Vagina (tissue), 2 donors: ENCODE data around the gene UBE2E2. TPM values are rescaled to one million over a fixed set of nuclear protein-coding genes. Genes with fewer than 3 reads are reported as not detected.

ENCODE experiments used
- DNase-seq, 2 donors: peaks; one replicate each; pipeline ENCODE4 v3.0.0-alpha.2; 2017; ENCODE audit errors: extremely low spot score in 2 of 2
- H3K27ac ChIP-seq: fragments of 200-600 bp; sonication (generic); one replicate; pipeline ENCODE4 v1.5.1; 2019
- H3K27me3 ChIP-seq: fragments of 200-600 bp; sonication (generic); one replicate; pipeline ENCODE4 v1.5.1; 2019
- H3K36me3 ChIP-seq, 2 donors: fragments of 200-600 bp; sonication (generic); one replicate each; pipeline ENCODE4 v1.5.1; 2017 to 2019
- H3K4me1 ChIP-seq: fragments of 200-600 bp; sonication (generic); one replicate; pipeline ENCODE4 v1.5.1; 2019
- H3K4me3 ChIP-seq, 2 donors: fragments of 200-600 bp; sonication (generic); 1 replicate in 1 of 2; 2 replicates in 1 of 2; pipeline ENCODE4 v1.5.1; 2016 to 2019
- H3K9me3 ChIP-seq: fragments of 200-600 bp; sonication (generic); one replicate; pipeline ENCODE4 v1.5.1; 2019
- CTCF ChIP-seq, 3 experiments: fragments of 450-650 bp in 2 of 3; fragments of 200-600 bp in 1 of 3; sonication (generic) in 1 of 3; IDR thresholded peaks; one replicate each; pipeline ENCODE4 v1.5.1; 2017 to 2019; ENCODE audit warnings: antibody characterized with exemption in 3 of 3, mild to moderate bottlenecking in 2 of 3, moderate library complexity in 2 of 3
- POLR2A ChIP-seq, 2 donors: fragments of 450-650 bp; IDR thresholded peaks; one replicate each; pipeline ENCODE4 v1.6.1; 2017; ENCODE audit warnings: antibody characterized with exemption in 2 of 2, mild to moderate bottlenecking in 2 of 2, moderate library complexity in 2 of 2
- POLR2AphosphoS5 ChIP-seq, 2 donors: sonication (generic); formaldehyde crosslinking; IDR thresholded peaks; one replicate each; pipeline ENCODE4 v1.9.0; 2017; ENCODE audit warnings: antibody characterized with exemption in 2 of 2, mild to moderate bottlenecking in 2 of 2, low read depth in 1 of 2; ENCODE audit not compliant: insufficient read depth in 1 of 2
- intact Hi-C: fragments of 100-400 bp; cut with DNase I; formaldehyde crosslinking; loops from one replicate; pipeline ENCODE4 v1.15.1; 2023
- total RNA-seq: library from RNA; depleted of rRNA; stranded (reverse); fragments of >200 nt; gene quantifications from one replicate; pipeline ENCODE4 v1.2.3, GENCODE V29; 2016

The UBE2E2 gene
- total RNA-seq, 1 donor from 2014 or later, result 31.2 TPM

GRCh38 chr3:23402728-23403492, 199.8 kb downstream of the UBE2E2 start:
- TF ChIP-seq POLR2AphosphoS5 (IDR thresholded peaks at IDR 0.05; ENCODE audit: insufficient read depth in 1 of 2, low read depth in 1 of 2), result no peak
- TF ChIP-seq POLR2A (IDR thresholded peaks at IDR 0.05), result no peak
- no peak for TF ChIP-seq CTCF (IDR thresholded peaks at IDR 0.05)

GRCh38 chr3:23404246-23404645, 201.1 kb downstream of the UBE2E2 start:
- Histone ChIP-seq H3K4me1 (peaks cover 15% of the 10 kb centered on the region), H3K9me3 (no peaks in the 10 kb centered on the region), H3K27me3 (no peaks in the 10 kb centered on the region), H3K27ac (no peak overlapping the region), H3K4me3 (no peak overlapping the region), H3K36me3 (no peaks in the 10 kb centered on the region)
- intact Hi-C loops, result no loop called here
- DNase-seq, result no peak
- TF ChIP-seq CTCF (IDR thresholded peaks at IDR 0.05), result no peak
- no peak for TF ChIP-seq POLR2AphosphoS5 (IDR thresholded peaks at IDR 0.05; ENCODE audit: insufficient read depth in 1 of 2, low read depth in 1 of 2)

More at GRCh38 chr3:23402728-23403492, 199.8 kb downstream of the UBE2E2 start:
- Histone ChIP-seq H3K4me3 (no peak overlapping the region), H3K27ac (no peak overlapping the region), H3K9me3 (no peaks in the 10 kb centered on the region), H3K27me3 (no peaks in the 10 kb centered on the region), H3K36me3 (no peaks in the 10 kb centered on the region), H3K4me1 (peaks cover 15% of the 10 kb centered on the region)
- no peak for DNase-seq
- intact Hi-C loops, result no loop called here

DNA sequence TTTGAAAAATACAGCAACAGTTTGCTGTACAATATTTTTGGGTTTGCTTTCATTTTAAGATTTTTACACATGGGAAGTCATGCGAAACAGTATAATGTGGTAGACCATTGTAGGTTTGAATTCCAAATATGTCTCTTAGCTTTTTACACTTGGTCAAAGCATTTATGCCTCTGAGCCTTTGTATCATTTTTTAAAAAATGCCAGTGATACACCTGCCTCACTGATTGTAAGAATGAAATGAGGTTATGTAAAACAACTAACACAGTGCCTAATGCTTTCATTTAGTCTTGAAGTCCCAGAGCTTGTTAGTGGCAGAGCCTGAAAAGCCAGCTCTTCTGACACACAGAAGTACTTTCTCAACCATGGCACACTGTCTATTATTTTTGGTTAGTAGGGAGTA, 202.0 kb downstream of the UBE2E2 start:
- Histone ChIP-seq H3K9me3 (no peaks in the 10 kb centered on the region), H3K4me1 (peaks cover 15% of the 10 kb centered on the region), H3K27ac (no peak overlapping the region), H3K36me3 (no peaks in the 10 kb centered on the region), H3K27me3 (no peaks in the 10 kb centered on the region), H3K4me3 (no peak overlapping the region)
- no peak for TF ChIP-seq POLR2A (IDR thresholded peaks at IDR 0.05)
- TF ChIP-seq POLR2AphosphoS5 (IDR thresholded peaks at IDR 0.05; ENCODE audit: insufficient read depth in 1 of 2, low read depth in 1 of 2), result no peak
- TF ChIP-seq CTCF (IDR thresholded peaks at IDR 0.05), result no peak
- DNase-seq, result no peak
- intact Hi-C loops, result no loop called here

DNA sequence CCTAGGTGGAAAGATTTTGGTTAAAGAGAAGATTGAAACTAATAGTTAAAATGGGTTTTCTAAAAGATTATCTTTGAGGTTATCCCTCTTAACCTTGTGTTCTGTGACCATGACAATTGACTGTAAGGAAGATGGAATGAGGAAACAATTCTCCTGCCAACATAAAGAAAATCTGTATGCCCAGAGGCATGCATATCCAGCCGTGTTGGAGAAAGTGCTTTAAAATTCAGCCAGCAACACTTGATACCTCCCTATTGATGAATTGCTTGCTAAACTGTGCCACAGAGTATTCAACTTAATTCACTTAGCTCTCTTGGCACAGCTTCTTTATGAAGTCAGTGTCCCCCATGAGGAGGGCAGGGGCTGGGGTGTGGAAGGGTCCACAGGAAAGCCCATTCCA, 203.5 kb downstream of the UBE2E2 start:
- intact Hi-C loops, result no loop called here
- no peak overlapping the region for H3K4me3 ChIP-seq
- peaks cover 15% of the 10 kb centered on the region for H3K4me1 ChIP-seq
- no peak for DNase-seq
- H3K36me3 ChIP-seq, result no peaks in the 10 kb centered on the region
- H3K9me3 ChIP-seq, result no peaks in the 10 kb centered on the region
- no peak overlapping the region for H3K27ac ChIP-seq
- H3K27me3 ChIP-seq, result no peaks in the 10 kb centered on the region
- TF ChIP-seq POLR2A (IDR thresholded peaks at IDR 0.05) (no peak), CTCF (IDR thresholded peaks at IDR 0.05) (no peak), POLR2AphosphoS5 (IDR thresholded peaks at IDR 0.05; ENCODE audit: insufficient read depth in 1 of 2, low read depth in 1 of 2) (no peak)

DNA sequence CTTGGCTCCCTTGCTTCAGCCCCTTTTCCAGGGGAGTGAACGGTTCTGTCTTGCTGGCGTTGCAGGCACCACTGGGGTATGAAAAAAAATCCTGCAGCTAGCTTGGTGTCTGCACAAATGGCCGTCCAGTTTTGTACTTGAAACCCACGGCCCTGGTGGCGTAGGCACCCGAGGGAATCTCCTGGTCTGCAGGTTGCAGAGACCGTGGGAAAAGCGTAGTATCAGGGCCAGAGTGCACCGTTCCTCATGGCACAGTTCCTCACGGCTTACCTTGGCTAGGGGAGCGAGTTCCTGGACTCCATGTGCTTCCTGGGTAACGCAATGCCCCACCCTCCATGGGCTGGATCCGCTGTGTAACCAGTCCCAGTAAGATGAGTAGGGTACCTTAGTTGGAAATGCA, 214.9 kb downstream of the UBE2E2 start:
- no peak for DNase-seq
- Histone ChIP-seq H3K9me3 (no peaks in the 10 kb centered on the region), H3K27ac (no peak overlapping the region), H3K4me1 (peaks cover 15% of the 10 kb centered on the region), H3K4me3 (no peak overlapping the region), H3K27me3 (peaks cover 4% of the 10 kb centered on the region), H3K36me3 (no peaks in the 10 kb centered on the region)
- intact Hi-C loops, result no loop called here
- TF ChIP-seq POLR2A (IDR thresholded peaks at IDR 0.05), result no peak
- TF ChIP-seq CTCF (IDR thresholded peaks at IDR 0.05), result no peak
- no peak for TF ChIP-seq POLR2AphosphoS5 (IDR thresholded peaks at IDR 0.05; ENCODE audit: insufficient read depth in 1 of 2, low read depth in 1 of 2)
